Spleen (tissue), 7 donors: ENCODE results near the gene GMDS.

ENCODE experiments used
- POLR2A ChIP-seq, 3 donors: fragments of 450-650 bp; IDR thresholded peaks; one replicate each; pipeline ENCODE4 v1.5.1; 2017; ENCODE audit warnings: antibody characterized with exemption in 3 of 3, mild to moderate bottlenecking in 1 of 3
- TF ChIP-seq, protein P1 (sequence below), 11 experiments: fragments of 200-600 bp in 7 of 11; fragments of 450-650 bp in 4 of 11; sonication (generic) in 4 of 11; IDR thresholded peaks in 8 of 11; conservative IDR thresholded peaks in 3 of 11; 1 replicate in 7 of 11; 2 replicates in 4 of 11; pipeline versions ENCODE4 v1.4.0 to v1.8.0; 2016 to 2021; ENCODE audit warnings: antibody characterized with exemption in 11 of 11, inconsistent platforms in 4 of 11, mild to moderate bottlenecking in 1 of 11
- donor health status: DM: no; HTN: no; CAD: no; lungs with moderate emphysema.
- donor health status: DM: no; HTN: no; CAD: no.
- donor health status: DM: no; HTN: no; CAD: no.

DNA sequence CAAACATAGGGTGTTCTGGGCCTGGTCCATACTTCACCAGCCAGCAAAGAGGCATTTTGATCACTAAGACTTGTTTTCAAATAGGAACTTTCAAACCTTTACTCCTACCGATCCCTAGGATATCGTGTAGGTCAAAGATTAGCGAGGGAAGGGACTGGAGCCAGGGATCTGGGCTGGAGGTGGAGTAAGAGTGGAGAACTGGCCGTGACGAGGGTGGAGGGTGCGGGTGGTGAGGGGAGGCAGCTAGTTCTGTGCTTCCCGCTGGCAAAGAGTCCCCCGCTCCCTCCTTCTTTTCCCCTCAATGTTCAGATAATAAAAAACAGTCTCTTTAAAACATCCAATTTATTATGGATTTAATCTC, 446.5 kb downstream of the GMDS start:
- TF ChIP-seq, protein P1, sequence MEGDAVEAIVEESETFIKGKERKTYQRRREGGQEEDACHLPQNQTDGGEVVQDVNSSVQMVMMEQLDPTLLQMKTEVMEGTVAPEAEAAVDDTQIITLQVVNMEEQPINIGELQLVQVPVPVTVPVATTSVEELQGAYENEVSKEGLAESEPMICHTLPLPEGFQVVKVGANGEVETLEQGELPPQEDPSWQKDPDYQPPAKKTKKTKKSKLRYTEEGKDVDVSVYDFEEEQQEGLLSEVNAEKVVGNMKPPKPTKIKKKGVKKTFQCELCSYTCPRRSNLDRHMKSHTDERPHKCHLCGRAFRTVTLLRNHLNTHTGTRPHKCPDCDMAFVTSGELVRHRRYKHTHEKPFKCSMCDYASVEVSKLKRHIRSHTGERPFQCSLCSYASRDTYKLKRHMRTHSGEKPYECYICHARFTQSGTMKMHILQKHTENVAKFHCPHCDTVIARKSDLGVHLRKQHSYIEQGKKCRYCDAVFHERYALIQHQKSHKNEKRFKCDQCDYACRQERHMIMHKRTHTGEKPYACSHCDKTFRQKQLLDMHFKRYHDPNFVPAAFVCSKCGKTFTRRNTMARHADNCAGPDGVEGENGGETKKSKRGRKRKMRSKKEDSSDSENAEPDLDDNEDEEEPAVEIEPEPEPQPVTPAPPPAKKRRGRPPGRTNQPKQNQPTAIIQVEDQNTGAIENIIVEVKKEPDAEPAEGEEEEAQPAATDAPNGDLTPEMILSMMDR (IDR thresholded peaks at IDR 0.05 in 8 of 11, conservative IDR thresholded peaks at IDR 0.05 in 3 of 11), result no peak
- TF ChIP-seq POLR2A (IDR thresholded peaks at IDR 0.05), result no peak
